Uterus (tissue), 2 donors: ENCODE results near the gene ALG14.

Experiments used
- CTCF ChIP-seq, 4 experiments: fragments of 200-600 bp in 2 of 4; fragments of 450-650 bp in 2 of 4; sonication (generic) in 2 of 4; IDR thresholded peaks; one replicate each; pipeline ENCODE4 v1.5.1; 2016 to 2019; ENCODE audit warnings: antibody characterized with exemption in 4 of 4, mild to moderate bottlenecking in 2 of 4, moderate library complexity in 1 of 4
- POLR2A ChIP-seq, 2 donors: fragments of 450-650 bp; IDR thresholded peaks; one replicate each; pipeline ENCODE4 v1.6.1; 2016; ENCODE audit warnings: antibody characterized with exemption in 2 of 2, mild to moderate bottlenecking in 1 of 2, moderate library complexity in 1 of 2

GRCh38 chr1:94994805-94995204 is 77.9 kb downstream of the ALG14 start:
- no peak for TF ChIP-seq CTCF (IDR thresholded peaks at IDR 0.05)
- TF ChIP-seq POLR2A (IDR thresholded peaks at IDR 0.05), result no peak
